ENCODE data around the gene BPGM. TPM values are rescaled to one million over a fixed set of nuclear protein-coding genes. Genes with fewer than 3 reads are reported as not detected.

BPGM gene
- total RNA-seq, 1 experiment from 2014 or later, result 32.5 TPM

DNA sequence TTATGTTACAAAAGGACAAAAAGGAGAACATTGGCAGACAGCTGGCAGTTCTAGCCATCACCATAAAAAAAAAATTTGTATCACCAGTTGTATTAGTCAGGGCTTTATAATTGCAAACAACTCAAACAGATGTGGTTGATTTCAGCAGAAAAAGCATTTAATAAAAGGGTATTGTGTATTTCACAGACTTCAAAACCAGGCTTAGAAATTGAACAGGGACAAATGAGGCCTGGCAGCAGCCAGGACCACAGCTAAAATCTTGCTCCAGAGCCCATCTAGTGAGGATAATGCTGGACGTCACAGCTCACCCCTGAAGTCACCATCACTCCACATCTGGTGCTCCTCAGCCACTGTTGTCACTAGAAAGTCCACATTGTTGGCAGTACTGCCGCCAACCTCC lies 79.9 kb downstream of the BPGM start:
- Mint-ChIP-seq H3K9me3 (ENCODE audit: low read depth, unreplicated experiment) (no peaks in the 10 kb centered on the region), H3K36me3 (ENCODE audit: insufficient read depth, unreplicated experiment) (no peaks in the 10 kb centered on the region), H3K4me1 (ENCODE audit: low read depth, unreplicated experiment) (no peaks in the 10 kb centered on the region), H3K27me3 (ENCODE audit: unreplicated experiment) (peaks cover 13% of the 10 kb centered on the region), H3K27ac (ENCODE audit: unreplicated experiment) (no peak overlapping the region), H3K4me3 (ENCODE audit: low read depth, unreplicated experiment) (no peak overlapping the region)
- TF ChIP-seq, protein P1, sequence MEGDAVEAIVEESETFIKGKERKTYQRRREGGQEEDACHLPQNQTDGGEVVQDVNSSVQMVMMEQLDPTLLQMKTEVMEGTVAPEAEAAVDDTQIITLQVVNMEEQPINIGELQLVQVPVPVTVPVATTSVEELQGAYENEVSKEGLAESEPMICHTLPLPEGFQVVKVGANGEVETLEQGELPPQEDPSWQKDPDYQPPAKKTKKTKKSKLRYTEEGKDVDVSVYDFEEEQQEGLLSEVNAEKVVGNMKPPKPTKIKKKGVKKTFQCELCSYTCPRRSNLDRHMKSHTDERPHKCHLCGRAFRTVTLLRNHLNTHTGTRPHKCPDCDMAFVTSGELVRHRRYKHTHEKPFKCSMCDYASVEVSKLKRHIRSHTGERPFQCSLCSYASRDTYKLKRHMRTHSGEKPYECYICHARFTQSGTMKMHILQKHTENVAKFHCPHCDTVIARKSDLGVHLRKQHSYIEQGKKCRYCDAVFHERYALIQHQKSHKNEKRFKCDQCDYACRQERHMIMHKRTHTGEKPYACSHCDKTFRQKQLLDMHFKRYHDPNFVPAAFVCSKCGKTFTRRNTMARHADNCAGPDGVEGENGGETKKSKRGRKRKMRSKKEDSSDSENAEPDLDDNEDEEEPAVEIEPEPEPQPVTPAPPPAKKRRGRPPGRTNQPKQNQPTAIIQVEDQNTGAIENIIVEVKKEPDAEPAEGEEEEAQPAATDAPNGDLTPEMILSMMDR (IDR thresholded peaks at IDR 0.05; ENCODE audit: unreplicated experiment), result no peak
- no peak for DNase-seq
- CTCF ChIA-PET, result no interaction called here
- intact Hi-C loops (cut with micrococcal nuclease; ENCODE audit: unreplicated experiment), result no loop called here
- no TSS peak for BruUV-seq (replicated peaks)

DNA sequence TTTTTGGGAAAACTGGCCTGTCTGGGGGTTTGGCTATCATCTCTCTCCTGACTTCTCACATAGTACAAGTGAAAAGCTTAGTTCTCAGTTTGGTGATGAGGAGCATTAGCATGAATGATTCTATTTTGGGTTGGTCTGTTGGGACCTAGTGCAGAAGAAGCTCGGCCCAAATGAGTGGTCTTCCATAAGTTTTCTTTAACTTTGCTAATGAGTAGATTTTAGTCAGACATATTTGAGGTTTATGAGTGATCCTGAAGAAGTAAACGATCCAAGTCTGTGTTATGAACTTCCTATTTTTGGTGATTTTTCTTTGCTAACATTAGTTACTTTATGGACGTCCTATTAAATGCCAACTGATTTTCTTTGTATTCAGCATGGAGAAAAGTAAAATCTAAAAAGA lies 81.1 kb downstream of the BPGM start:
- H3K4me1 Mint-ChIP-seq (ENCODE audit: low read depth, unreplicated experiment), result no peaks in the 10 kb centered on the region
- CTCF ChIA-PET, result no interaction called here
- TF ChIP-seq, protein P1 (IDR thresholded peaks at IDR 0.05; ENCODE audit: unreplicated experiment), result no peak
- intact Hi-C loops (cut with micrococcal nuclease; ENCODE audit: unreplicated experiment), result no loop called here
- no peak for DNase-seq
- H3K27ac Mint-ChIP-seq (ENCODE audit: unreplicated experiment), result no peak overlapping the region
- H3K27me3 Mint-ChIP-seq (ENCODE audit: unreplicated experiment), result peaks cover 19% of the 10 kb centered on the region
- no peaks in the 10 kb centered on the region for H3K9me3 Mint-ChIP-seq (ENCODE audit: low read depth, unreplicated experiment)
- no peak overlapping the region for H3K4me3 Mint-ChIP-seq (ENCODE audit: low read depth, unreplicated experiment)
- no peaks in the 10 kb centered on the region for H3K36me3 Mint-ChIP-seq (ENCODE audit: insufficient read depth, unreplicated experiment)
- no TSS peak for BruUV-seq (replicated peaks)

Other genes starting within 250 kb of the BPGM start
- 115 and 139 TPM in 2 replicates for gene AKR1B1, start 187.8 kb upstream of the BPGM start, total RNA-seq (2022)
- 26.4 and 62.5 TPM in 2 replicates for gene AKR1B10, start 119.3 kb upstream of the BPGM start, total RNA-seq (2022)
- 0.73 and 1.7 TPM in 2 replicates for gene AKR1B15, start 97.7 kb upstream of the BPGM start, total RNA-seq (2022)
- gene CALD1, start 132.8 kb downstream of the BPGM start, total RNA-seq (2022), result 5.5 and 9.3 TPM in 2 replicates

All from Calu3 (cell line).